GM04503 (cell line): ENCODE results near the gene TRIM46.
A peak's percentile ranks its signal among the peaks of the same experiment; 100 is the strongest.

Experiments
- DNase-seq: peaks from one replicate; pipeline ENCODE4 v3.0.0-alpha.2; 2012; ENCODE audit warnings: low read depth

TRIM46 gene, protein sequence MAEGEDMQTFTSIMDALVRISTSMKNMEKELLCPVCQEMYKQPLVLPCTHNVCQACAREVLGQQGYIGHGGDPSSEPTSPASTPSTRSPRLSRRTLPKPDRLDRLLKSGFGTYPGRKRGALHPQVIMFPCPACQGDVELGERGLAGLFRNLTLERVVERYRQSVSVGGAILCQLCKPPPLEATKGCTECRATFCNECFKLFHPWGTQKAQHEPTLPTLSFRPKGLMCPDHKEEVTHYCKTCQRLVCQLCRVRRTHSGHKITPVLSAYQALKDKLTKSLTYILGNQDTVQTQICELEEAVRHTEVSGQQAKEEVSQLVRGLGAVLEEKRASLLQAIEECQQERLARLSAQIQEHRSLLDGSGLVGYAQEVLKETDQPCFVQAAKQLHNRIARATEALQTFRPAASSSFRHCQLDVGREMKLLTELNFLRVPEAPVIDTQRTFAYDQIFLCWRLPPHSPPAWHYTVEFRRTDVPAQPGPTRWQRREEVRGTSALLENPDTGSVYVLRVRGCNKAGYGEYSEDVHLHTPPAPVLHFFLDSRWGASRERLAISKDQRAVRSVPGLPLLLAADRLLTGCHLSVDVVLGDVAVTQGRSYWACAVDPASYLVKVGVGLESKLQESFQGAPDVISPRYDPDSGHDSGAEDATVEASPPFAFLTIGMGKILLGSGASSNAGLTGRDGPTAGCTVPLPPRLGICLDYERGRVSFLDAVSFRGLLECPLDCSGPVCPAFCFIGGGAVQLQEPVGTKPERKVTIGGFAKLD

GRCh38 chr1:155173478-155174323 is at the start of gene TRIM46:
TSS of gene TRIM46 (plus strand) at chr1:155173849. CDS start at chr1:155173967, 118 bp downstream.
- no peak for DNase-seq

GRCh38 chr1:155124503-155125463 is 48.9 kb upstream of the TRIM46 start:
- DNase-seq = no peak

GRCh38 chr1:155125511-155125945 is 48.1 kb upstream of the TRIM46 start:
- DNase-seq = no peak

GRCh38 chr1:155125946-155126555 is 47.6 kb upstream of the TRIM46 start:
- DNase-seq = no peak

GRCh38 chr1:155126556-155127104 is 47.0 kb upstream of the TRIM46 start:
- no peak for DNase-seq

DNA sequence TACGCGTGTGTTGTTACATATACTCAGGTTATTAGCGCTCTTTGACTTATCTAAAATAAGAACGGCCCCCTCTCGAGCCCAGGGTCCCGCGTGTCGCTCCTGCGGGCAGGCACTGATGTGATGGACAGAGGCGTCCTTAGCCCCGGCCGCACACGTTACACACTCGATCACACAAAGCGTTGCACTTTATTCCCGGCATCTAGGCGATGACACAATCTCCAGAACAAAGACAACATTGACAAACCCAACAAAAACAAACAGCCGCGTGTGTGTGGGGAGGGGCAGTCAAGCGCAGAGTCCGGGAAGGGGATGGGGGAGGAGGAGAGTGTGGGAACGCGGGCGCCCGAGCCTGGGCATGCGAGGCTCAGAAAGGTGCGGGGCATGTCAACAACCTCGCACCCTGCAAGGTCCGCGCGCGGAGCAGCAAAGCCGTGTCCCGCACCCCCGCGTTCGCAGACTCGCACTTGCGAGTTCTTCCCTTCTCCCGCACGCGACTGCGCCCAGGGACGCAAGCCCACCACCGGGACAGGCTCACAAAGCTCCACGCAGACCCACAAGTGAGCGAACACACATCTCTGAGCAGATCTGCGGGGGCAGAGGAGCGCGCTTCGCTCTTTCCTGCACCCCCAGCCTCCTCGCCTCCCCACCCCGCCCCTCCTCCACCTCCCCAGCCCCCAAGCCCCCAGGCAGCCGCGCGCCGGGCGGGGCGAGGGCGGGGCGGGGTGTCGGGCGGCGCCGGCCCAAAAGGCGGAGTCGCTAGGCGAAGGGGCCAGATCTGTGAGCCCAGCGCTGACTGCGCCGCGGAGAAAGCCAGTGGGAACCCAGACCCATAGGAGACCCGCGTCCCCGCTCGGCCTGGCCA is 46.3 kb upstream of the TRIM46 start, which contains the start of gene EFNA1:
Gene EFNA1 (plus strand): TSS at position 772 of the 862 bp plus-strand sequence. CDS start 102 bp downstream, outside the sequence.
- no peak for DNase-seq

DNA sequence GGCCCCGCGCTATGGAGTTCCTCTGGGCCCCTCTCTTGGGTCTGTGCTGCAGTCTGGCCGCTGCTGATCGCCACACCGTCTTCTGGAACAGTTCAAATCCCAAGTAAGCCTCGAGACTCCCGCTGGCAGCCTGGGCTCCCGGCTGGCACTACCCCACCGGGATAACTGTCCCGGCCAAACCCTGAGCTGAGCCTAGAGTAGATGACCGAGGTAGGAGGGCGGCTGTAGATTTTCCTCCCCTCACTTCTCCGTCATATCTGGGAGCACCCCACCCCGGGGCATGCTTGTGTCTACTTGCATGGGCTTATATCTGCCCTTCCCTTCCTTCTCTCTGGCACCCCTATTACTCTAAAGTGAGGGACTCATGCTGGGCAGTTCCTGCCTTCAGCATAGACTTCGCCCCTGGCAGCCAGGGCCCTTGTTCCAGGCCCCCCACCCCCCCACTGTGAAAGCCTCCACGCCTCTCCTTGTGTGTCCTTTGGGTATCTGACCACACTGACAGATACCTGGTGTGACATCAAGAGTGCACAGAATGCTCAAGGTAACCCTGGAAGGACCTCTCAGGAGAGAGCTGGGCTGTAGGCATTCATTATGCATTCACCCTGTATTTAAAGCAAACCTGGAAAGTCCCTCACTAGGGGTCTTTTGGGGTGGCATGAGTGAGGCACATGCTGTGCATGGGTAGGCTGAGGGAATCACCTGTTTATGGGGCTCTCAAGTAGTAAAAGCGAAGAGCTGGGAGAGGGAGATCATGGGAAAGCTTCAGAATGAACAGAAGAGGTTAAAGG is 45.5 kb upstream of the TRIM46 start:
- no peak for DNase-seq

DNA sequence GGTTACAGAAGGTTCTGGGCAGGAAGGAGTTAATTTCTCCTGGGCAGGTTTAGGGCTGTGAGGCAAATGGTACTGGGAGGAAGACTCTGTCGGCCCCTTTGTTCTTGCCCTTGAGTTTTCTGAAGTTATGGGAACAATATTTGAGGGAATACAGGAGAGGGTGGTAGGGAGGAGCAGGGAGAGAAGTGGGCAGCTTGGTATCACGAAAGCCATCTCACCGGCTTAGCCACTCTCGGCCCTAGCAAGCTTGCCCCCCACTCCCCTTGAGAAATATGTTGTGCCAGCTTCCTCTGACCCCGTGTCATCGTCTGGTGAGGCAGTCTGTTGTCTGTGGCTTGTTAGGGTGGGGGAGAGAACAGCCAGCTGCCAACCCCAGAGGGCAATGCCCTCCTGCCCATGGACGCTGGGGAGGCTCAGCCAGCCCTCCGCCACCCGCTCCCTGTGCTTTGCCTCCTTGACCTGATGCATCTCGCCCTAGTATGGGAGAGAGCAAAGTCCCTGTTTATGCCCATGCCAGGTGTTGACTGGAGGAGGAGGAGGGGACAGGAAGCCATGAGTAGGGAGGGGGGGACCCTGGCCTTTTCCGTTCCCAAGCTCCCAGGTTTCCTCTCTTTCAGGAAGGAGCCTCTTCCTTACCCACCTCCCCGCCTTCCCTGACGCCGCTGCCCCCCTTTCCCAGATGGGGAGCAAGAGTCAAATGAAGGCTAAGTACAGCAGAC is 44.7 kb upstream of the TRIM46 start:
- no peak for DNase-seq

DNA sequence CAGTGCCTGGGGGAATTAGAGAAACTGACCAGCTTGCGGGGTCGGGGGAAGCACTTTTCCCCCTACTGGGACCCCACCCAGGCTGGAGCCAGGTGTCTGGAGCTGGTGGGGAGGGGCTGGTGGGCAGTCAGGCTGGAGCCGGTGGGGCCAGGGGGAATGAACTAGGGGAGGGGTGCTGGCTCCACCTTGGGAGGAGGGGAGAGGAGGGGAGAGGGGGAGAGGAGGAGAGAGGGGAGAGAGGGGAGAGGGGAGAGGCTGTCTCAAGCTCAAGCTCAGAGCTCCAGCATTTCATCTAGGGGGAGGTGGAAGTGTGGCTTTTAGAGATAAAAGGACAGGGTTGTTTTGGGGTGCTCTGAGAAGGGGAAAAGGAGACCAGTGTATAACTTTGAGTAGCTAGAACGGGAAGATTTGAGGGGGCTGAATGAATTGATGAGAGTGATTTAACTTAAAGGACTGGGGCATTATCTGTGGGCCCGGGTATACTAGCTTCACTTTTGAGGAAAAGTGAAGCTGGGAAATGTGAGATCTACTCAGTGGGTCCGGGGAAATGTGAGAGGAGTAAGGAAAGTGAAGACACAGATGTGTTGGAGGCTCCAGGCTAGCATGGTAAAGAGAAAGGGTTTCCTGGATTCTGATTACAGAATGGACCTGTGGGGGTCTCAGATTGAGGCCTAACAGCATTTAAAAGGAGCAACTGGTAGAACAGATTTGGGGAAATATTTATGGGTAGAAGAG is 43.2 kb upstream of the TRIM46 start:
- DNase-seq = no peak

GRCh38 chr1:155131285-155131684 is 42.4 kb upstream of the TRIM46 start:
- no peak for DNase-seq

DNA sequence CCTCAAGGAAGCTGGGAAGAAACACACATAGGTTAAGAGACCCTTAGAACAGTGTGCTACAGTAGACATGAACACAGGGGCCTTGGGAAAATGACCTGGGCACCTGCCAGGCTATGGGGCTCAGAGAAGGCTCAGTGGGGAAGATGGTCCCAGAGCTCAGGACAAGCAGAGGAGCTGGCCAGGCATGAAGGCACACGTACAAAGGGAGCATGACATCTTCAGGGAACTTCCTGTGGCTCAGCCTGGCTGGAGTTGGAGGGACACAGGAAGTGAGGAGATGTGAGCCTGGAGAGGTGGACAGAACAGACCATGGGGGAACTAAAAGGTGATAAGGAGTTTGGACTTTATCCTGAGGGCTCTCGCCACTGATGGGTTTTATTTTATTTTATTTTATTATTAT is 41.8 kb upstream of the TRIM46 start:
- no peak for DNase-seq

DNA sequence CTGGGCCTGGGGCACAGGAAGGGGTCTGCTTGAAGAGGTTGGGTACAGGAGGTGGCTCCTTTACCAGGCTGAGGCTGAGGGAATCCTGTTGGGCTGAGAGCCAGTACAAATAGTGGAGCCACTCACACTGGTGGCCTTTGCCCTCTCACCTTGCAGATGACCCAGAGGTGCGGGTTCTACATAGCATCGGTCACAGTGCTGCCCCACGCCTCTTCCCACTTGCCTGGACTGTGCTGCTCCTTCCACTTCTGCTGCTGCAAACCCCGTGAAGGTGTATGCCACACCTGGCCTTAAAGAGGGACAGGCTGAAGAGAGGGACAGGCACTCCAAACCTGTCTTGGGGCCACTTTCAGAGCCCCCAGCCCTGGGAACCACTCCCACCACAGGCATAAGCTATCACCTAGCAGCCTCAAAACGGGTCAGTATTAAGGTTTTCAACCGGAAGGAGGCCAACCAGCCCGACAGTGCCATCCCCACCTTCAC is 39.8 kb upstream of the TRIM46 start:
- no peak for DNase-seq

DNA sequence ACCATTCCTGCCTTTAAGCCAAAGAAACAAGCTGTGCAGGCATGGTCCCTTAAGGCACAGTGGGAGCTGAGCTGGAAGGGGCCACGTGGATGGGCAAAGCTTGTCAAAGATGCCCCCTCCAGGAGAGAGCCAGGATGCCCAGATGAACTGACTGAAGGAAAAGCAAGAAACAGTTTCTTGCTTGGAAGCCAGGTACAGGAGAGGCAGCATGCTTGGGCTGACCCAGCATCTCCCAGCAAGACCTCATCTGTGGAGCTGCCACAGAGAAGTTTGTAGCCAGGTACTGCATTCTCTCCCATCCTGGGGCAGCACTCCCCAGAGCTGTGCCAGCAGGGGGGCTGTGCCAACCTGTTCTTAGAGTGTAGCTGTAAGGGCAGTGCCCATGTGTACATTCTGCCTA is 39.3 kb upstream of the TRIM46 start:
- no peak for DNase-seq

DNA sequence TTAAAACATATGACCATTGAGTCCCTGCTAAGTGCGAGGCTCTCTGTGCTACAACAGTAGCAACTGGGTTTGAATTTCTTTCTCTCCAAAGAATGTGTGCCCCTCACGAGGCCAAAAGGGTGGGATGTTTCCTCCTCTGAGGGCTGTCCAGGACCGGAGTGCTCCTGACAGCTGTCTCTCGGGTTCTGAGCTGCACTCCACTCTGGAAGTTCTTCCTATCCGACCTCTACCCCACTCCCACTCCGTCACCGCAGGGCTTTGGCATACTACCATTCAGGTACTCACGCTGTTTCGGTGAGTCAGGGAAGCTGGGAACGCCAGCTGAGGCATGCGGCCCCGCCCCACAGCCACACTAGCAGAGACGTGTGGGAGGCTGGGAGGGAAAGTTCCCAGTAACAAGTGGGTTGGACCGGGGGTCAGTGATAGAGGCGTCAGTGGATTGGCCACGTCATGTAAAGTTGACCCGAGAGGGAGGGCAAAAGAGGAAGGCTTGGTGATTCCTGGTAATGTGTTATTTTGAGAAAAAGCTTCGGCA is 38.7 kb upstream of the TRIM46 start:
- peak; percentile 71 for DNase-seq

DNA sequence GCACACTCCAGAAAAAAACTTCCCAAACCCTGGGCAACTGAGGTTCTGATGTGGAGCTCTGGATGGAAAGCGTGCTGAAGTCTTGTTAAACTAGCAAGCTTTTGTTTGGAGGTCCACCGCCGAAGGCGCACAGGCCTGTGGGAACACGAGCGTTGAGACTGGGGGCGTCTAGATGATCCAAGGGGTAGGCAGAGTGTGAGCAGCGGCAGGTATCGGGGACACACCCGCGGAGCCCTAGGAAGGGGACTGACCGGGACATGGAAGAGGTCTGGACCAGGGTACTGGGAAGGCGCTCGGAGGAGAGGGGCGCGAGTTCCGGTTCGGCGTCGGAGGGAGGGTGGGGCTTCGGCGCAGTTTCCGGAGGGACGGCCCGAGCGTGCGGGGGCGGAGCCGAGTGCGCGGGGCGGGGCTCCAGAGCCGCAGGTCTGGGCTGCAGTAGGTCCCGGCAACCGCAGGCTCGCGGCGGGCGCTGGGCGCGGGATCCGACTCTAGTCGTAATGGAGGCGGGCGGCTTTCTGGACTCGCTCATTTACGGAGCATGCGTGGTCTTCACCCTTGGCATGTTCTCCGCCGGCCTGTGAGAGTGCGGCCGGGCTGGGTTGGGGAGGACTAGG is 38.1 kb upstream of the TRIM46 start, which contains the start of gene SLC50A1:
Gene SLC50A1 (plus strand): TSS at position 438 of the 614 bp plus-strand sequence. CDS start 60 bp downstream, at position 498.
- peak; percentile 53 for DNase-seq

- DNase-seq = no peak
Measured at GRCh38 chr1:155136748-155137147, 36.9 kb upstream of the TRIM46 start.
